SK-N-SH (cell line): ENCODE results near the gene SREBF2.

ENCODE experiments used
- EZH2phosphoT487 ChIP-seq: fragments of 200-600 bp; sonication (generic); IDR thresholded peaks from 2 replicates; pipeline ENCODE4 v1.6.1; 2017; ENCODE audit warnings: low read depth, mixed run types, mild to moderate bottlenecking, antibody characterized with exemption, moderate library complexity, borderline replicate concordance
- RCOR1 ChIP-seq: fragments of 150-350 bp; IDR thresholded peaks from 2 replicates; pipeline ENCODE4 v1.6.1; 2017; ENCODE audit warnings: antibody characterized with exemption, low read length
- SMC3 ChIP-seq: IDR thresholded peaks from 2 replicates; pipeline ENCODE4 v1.6.1; 2012; ENCODE audit warnings: low read depth, low read length, improper control_type of control experiment
- TAF1 ChIP-seq: IDR thresholded peaks from 2 replicates; pipeline ENCODE4 v1.6.1; 2012; ENCODE audit warnings: low read depth, mild to moderate bottlenecking, low read length, moderate library complexity, borderline replicate concordance
- TF ChIP-seq, protein P1 (sequence below): fragments of 200-600 bp; sonication (generic); IDR thresholded peaks from 2 replicates; pipeline ENCODE4 v1.6.1; 2017; ENCODE audit warnings: antibody characterized with exemption, mild to moderate bottlenecking, moderate library complexity
- TF ChIP-seq, protein P2 (sequence below): fragments of 150-350 bp; IDR thresholded peaks from 2 replicates; pipeline ENCODE4 v1.6.1; 2017; ENCODE audit warnings: antibody characterized with exemption, low read length, low read depth, borderline replicate concordance

DNA sequence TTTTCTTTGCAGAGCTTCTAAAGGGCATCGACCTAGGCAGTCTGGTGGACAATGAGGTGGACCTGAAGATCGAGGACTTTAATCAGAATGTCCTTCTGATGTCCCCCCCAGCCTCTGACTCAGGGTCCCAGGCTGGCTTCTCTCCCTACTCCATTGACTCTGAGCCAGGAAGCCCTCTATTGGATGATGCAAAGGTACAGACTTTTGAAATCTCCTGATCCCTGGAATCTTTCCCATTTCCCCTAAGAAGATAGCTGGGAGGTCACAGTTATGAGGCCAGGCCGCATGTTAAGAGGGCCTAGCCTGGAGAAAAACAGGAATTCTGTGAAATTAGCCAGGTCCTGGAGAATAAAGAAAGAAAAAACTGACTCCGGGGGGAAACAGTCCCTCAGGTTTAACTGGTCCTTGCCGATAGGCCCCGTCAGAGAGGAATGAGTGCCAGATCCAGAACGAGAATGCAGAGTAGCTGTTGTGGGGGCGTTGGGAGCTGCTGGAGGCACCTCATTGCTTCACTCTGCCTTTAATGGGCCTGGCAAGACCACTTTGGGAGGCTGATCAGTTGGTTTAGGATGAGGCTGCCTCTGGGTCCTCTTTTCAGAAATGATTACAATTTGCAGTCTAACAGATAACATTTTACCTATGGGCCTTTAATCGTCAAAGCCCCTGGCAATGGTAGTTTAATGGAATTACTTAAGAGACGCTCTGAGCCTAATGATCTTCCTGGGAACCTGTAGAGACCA is 42.8 kb downstream of the SREBF2 start:
- no peak for TF ChIP-seq TAF1
- TF ChIP-seq, protein P1, sequence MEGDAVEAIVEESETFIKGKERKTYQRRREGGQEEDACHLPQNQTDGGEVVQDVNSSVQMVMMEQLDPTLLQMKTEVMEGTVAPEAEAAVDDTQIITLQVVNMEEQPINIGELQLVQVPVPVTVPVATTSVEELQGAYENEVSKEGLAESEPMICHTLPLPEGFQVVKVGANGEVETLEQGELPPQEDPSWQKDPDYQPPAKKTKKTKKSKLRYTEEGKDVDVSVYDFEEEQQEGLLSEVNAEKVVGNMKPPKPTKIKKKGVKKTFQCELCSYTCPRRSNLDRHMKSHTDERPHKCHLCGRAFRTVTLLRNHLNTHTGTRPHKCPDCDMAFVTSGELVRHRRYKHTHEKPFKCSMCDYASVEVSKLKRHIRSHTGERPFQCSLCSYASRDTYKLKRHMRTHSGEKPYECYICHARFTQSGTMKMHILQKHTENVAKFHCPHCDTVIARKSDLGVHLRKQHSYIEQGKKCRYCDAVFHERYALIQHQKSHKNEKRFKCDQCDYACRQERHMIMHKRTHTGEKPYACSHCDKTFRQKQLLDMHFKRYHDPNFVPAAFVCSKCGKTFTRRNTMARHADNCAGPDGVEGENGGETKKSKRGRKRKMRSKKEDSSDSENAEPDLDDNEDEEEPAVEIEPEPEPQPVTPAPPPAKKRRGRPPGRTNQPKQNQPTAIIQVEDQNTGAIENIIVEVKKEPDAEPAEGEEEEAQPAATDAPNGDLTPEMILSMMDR = no peak
- TF ChIP-seq RCOR1 = no peak
- TF ChIP-seq, protein P2, sequence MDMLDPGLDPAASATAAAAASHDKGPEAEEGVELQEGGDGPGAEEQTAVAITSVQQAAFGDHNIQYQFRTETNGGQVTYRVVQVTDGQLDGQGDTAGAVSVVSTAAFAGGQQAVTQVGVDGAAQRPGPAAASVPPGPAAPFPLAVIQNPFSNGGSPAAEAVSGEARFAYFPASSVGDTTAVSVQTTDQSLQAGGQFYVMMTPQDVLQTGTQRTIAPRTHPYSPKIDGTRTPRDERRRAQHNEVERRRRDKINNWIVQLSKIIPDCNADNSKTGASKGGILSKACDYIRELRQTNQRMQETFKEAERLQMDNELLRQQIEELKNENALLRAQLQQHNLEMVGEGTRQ = no peak
- no peak for TF ChIP-seq SMC3
- TF ChIP-seq EZH2phosphoT487 = no peak
